ENCODE measurements around the gene FASTKD3. TPM values are rescaled to one million over a fixed set of nuclear protein-coding genes. Genes with fewer than 3 reads are reported as not detected.

The FASTKD3 gene
- total RNA-seq, 2 experiments from 2014 or later: 12.9 to 15.1 TPM

GRCh38 chr5:7881091-7881490, 12.3 kb upstream of the FASTKD3 start:
- no peak overlapping the region for H2AFZ ChIP-seq (ENCODE audit: low read length)
- CTCF ChIA-PET (ENCODE audit: unreplicated experiment): no interaction called here
- no peaks in the 10 kb centered on the region for H3K9me2 ChIP-seq (ENCODE audit: insufficient read depth, low read length)
- H4K20me1 ChIP-seq (ENCODE audit: insufficient read depth, low read length): no peaks in the 10 kb centered on the region; the same call in 1 of the 2 replicates
- no peak for DNase-seq (ENCODE audit: low spot score)
- H3K4me2 ChIP-seq (ENCODE audit: low read length): no peak overlapping the region
- H3K79me2 ChIP-seq (ENCODE audit: insufficient read depth, low read depth, low read length): no peaks in the 10 kb centered on the region; the same call in 1 of the 2 replicates
- no peak overlapping the region for H3K27ac ChIP-seq (ENCODE audit: low read depth, low read length, poor library complexity, severe bottlenecking)
- no TSS peak for BruUV-seq (replicated peaks)
- POLR2A ChIA-PET: interaction anchor here (1.0 to 1.5 kb wide), 2 partner anchors 8 to 13 kb away, joined by 3 to 4 read pairs; partner anchors contain the start of genes FASTKD3 and MTRR
- no peak overlapping the region for H3K4me3 ChIP-seq (ENCODE audit: low read depth, low read length, poor library complexity, severe bottlenecking)
- no peaks in the 10 kb centered on the region for H3K9me3 ChIP-seq (ENCODE audit: low read length)
- TF ChIP-seq EZH2phosphoT487 (IDR thresholded peaks at IDR 0.05; ENCODE audit: borderline replicate concordance, low read depth, low read length) (no peak), CTCF (conservative IDR thresholded peaks at IDR 0.05; ENCODE audit: low read length) (0 out of 2 replicates have a peak, but pooled peaks have one; percentile 21)
- no peaks in the 10 kb centered on the region for H3K4me1 ChIP-seq (ENCODE audit: insufficient read depth, low read length, poor library complexity, severe bottlenecking)
- H3K36me3 ChIP-seq (ENCODE audit: insufficient read depth, low read length): peaks cover 98% of the 10 kb centered on the region
- intact Hi-C loops (cut with micrococcal nuclease; ENCODE audit: unreplicated experiment): no loop called here

- POLR2A ChIA-PET: no interaction called here
- intact Hi-C loops (cut with micrococcal nuclease; ENCODE audit: unreplicated experiment): no loop called here
- DNase-seq (ENCODE audit: low spot score): no peak
Observed at GRCh38 chr5:7878381-7878873, 9.6 kb upstream of the FASTKD3 start.

More at GRCh38 chr5:7878381-7878873, 9.6 kb upstream of the FASTKD3 start:
- BruUV-seq (replicated peaks): no TSS peak
- Histone ChIP-seq H4K20me1 (ENCODE audit: insufficient read depth, low read length) (peaks cover 6% of the 10 kb centered on the region; the same call in 1 of the 2 replicates), H3K9me3 (ENCODE audit: low read length) (no peaks in the 10 kb centered on the region), H3K9me2 (ENCODE audit: insufficient read depth, low read length) (no peaks in the 10 kb centered on the region), H3K4me1 (ENCODE audit: insufficient read depth, low read length, poor library complexity, severe bottlenecking) (peaks cover 5% of the 10 kb centered on the region), H3K4me2 (ENCODE audit: low read length) (no peak overlapping the region), H3K27ac (ENCODE audit: low read depth, low read length, poor library complexity, severe bottlenecking) (no peak overlapping the region), H3K4me3 (ENCODE audit: low read depth, low read length, poor library complexity, severe bottlenecking) (no peak overlapping the region), H2AFZ (ENCODE audit: low read length) (no peak overlapping the region), H3K36me3 (ENCODE audit: insufficient read depth, low read length) (peaks cover 98% of the 10 kb centered on the region), H3K79me2 (ENCODE audit: insufficient read depth, low read depth, low read length) (peaks cover 18% of the 10 kb centered on the region)
- CTCF ChIA-PET (ENCODE audit: unreplicated experiment): interaction anchor here (2.4 kb wide), 1 partner anchor 8 kb away, joined by 6 read pairs; no protein-coding TSS in a partner anchor
- TF ChIP-seq EZH2phosphoT487 (IDR thresholded peaks at IDR 0.05; ENCODE audit: borderline replicate concordance, low read depth, low read length): no peak
- no peak for TF ChIP-seq CTCF (conservative IDR thresholded peaks at IDR 0.05; ENCODE audit: low read length)

Measured in OCI-LY7 (cell line).